Lower leg skin (tissue), 3 donors: Measurements from ENCODE around the gene LRG1.

Source experiments
- CTCF ChIP-seq, 3 donors: fragments of 450-650 bp; IDR thresholded peaks; one replicate each; pipeline ENCODE4 v1.5.1; 2016; ENCODE audit warnings: antibody characterized with exemption in 3 of 3, mild to moderate bottlenecking in 3 of 3, moderate library complexity in 2 of 3
- POLR2A ChIP-seq, 2 donors: fragments of 450-650 bp; IDR thresholded peaks; one replicate each; pipeline ENCODE4 v1.6.1; 2016 to 2017; ENCODE audit warnings: antibody characterized with exemption in 2 of 2, mild to moderate bottlenecking in 1 of 2, moderate library complexity in 1 of 2

GRCh38 chr19:4538601-4538954 lies 1.3 kb downstream of the LRG1 start:
- TF ChIP-seq CTCF (IDR thresholded peaks at IDR 0.05), result no peak
- TF ChIP-seq POLR2A (IDR thresholded peaks at IDR 0.05), result no peak
